NCI-H2081 (cell line): ENCODE data around the gene TCN2.
"Not testable (repeated sequence)": the region's sequence is repeated elsewhere in the genome, so short reads cannot be mapped to it uniquely, and the experiment has no call there.

Source experiments
- DNase-seq, 2 experiments: peaks; one replicate each; lab custom pipeline; 2025; lab: John Stamatoyannopoulos, UW

The TCN2 gene

GRCh38 chr22:30578481-30578880 lies 28.5 kb upstream of the TCN2 start:
- DNase-seq, result no peak

GRCh38 chr22:30580896-30581295 lies 26.1 kb upstream of the TCN2 start:
- no peak for DNase-seq

GRCh38 chr22:30582051-30582450 lies 24.9 kb upstream of the TCN2 start:
- no peak for DNase-seq

- no peak for DNase-seq
These were observed 24.0 kb upstream of the TCN2 start for GRCh38 chr22:30582788-30583545.

GRCh38 chr22:30584441-30584840 lies 22.5 kb upstream of the TCN2 start:
- no peak for DNase-seq

GRCh38 chr22:30586414-30586813 lies 20.6 kb upstream of the TCN2 start:
- no peak for DNase-seq

- no peak for DNase-seq
These were observed 15.8 kb upstream of the TCN2 start for GRCh38 chr22:30591191-30591587.

- DNase-seq, result peak; percentile 93 to 97
These were observed 15.2 kb upstream of the TCN2 start, which contains the start of gene PES1 for GRCh38 chr22:30591588-30592359. Gene PES1, minus strand, starts transcription at chr22:30591910. Its CDS starts 77 bp downstream, at chr22:30591833.

GRCh38 chr22:30592360-30592713 lies 14.6 kb upstream of the TCN2 start:
- not testable (repeated sequence) for DNase-seq

GRCh38 chr22:30596199-30596598 lies 10.8 kb upstream of the TCN2 start:
- no peak for DNase-seq

- no peak for DNase-seq
These were observed 10.1 kb upstream of the TCN2 start for GRCh38 chr22:30596886-30597285.

- DNase-seq, result no peak
These were observed 8.0 kb upstream of the TCN2 start for GRCh38 chr22:30598986-30599385.

- DNase-seq, result no peak
These were observed 6.1 kb upstream of the TCN2 start for GRCh38 chr22:30600921-30601320.

GRCh38 chr22:30601464-30601863 lies 5.5 kb upstream of the TCN2 start:
- DNase-seq, result no peak

GRCh38 chr22:30602049-30602448 lies 4.9 kb upstream of the TCN2 start:
- no peak for DNase-seq

GRCh38 chr22:30603801-30604200 lies 3.2 kb upstream of the TCN2 start:
- DNase-seq, result no peak

GRCh38 chr22:30604723-30605122 lies 2.3 kb upstream of the TCN2 start:
- no peak for DNase-seq

GRCh38 chr22:30605449-30606110 lies 1.4 kb upstream of the TCN2 start:
- DNase-seq, result peak in 1 of 2 experiments; percentile 7

GRCh38 chr22:30607300-30607930 lies 441 bp downstream of the TCN2 start:
- DNase-seq, result no peak

- DNase-seq, result no peak
These were observed 965 bp downstream of the TCN2 start for GRCh38 chr22:30607939-30608338.

- DNase-seq, result no peak
These were observed 2.5 kb downstream of the TCN2 start for GRCh38 chr22:30609260-30610185.
